Keratinocyte (primary cell): ENCODE measurements around the gene KCNV2. TPM values are rescaled to one million over a fixed set of nuclear protein-coding genes. Genes with fewer than 3 reads are reported as not detected.

ENCODE experiments used
- DNase-seq: peaks from one replicate; pipeline ENCODE4 v3.0.0-alpha.2; 2011; ENCODE audit warnings: low read depth, missing footprints, low spot score
- FAIRE-seq: peaks from 2 replicates; lab custom pipeline; 2011; peaks lifted over from hg19 to GRCh38; lab: Jason Lieb, UNC
- H2AFZ ChIP-seq: 2 replicates; pipeline ENCODE4 v1.6.0; 2012; ENCODE audit warnings: low read length, control low read depth, inconsistent platforms; ENCODE audit not compliant: control insufficient read depth
- H3K27ac ChIP-seq: 2 replicates; pipeline ENCODE4 v1.5.1; 2011; ENCODE audit warnings: low read length; ENCODE audit not compliant: control insufficient read depth, insufficient read depth
- H3K27me3 ChIP-seq: 3 replicates; pipeline ENCODE4 v1.6.0; 2011; ENCODE audit warnings: low read length; ENCODE audit not compliant: control insufficient read depth, insufficient read depth; ENCODE audit errors: extremely low read depth
- H3K36me3 ChIP-seq, 2 experiments: 2 replicates in 1 of 2; 3 replicates in 1 of 2; pipeline ENCODE4 v1.5.1; 2011; ENCODE audit warnings: low read length in 2 of 2, mild to moderate bottlenecking in 1 of 2; ENCODE audit not compliant: control insufficient read depth in 2 of 2, insufficient read depth in 2 of 2; ENCODE audit errors: extremely low read depth in 1 of 2
- H3K4me1 ChIP-seq: 3 replicates; pipeline ENCODE4 v1.5.1; 2011; ENCODE audit warnings: low read length; ENCODE audit not compliant: control insufficient read depth, insufficient read depth; ENCODE audit errors: extremely low read depth
- H3K4me2 ChIP-seq: 3 replicates; pipeline ENCODE4 v1.6.0; 2011; ENCODE audit warnings: low read depth, low read length; ENCODE audit not compliant: control insufficient read depth, insufficient read depth; ENCODE audit errors: extremely low read depth
- H3K4me3 ChIP-seq, 3 experiments: fragments of 200-600 bp in 1 of 3; sonication (generic) in 1 of 3; 2 replicates in 2 of 3; 3 replicates in 1 of 3; pipeline ENCODE4 v1.5.1; 2011 to 2016; ENCODE audit warnings: low read length in 3 of 3, mild to moderate bottlenecking in 3 of 3, control low read depth in 2 of 3, inconsistent platforms in 1 of 3, low read depth in 1 of 3, mixed read lengths in 1 of 3, mixed run types in 1 of 3, moderate library complexity in 1 of 3; ENCODE audit not compliant: control insufficient read depth in 2 of 3, insufficient read depth in 2 of 3; ENCODE audit errors: extremely low read depth in 1 of 3
- H3K79me2 ChIP-seq: 2 replicates; pipeline ENCODE4 v1.6.0; 2012; ENCODE audit warnings: low read length; ENCODE audit not compliant: control insufficient read depth, insufficient read depth
- H3K9ac ChIP-seq: 3 replicates; pipeline ENCODE4 v1.6.0; 2011; ENCODE audit warnings: low read length; ENCODE audit not compliant: control insufficient read depth, insufficient read depth; ENCODE audit errors: extremely low read depth
- H3K9me1 ChIP-seq: 3 replicates; pipeline ENCODE4 v1.6.0; 2011; ENCODE audit warnings: low read length; ENCODE audit not compliant: control insufficient read depth, insufficient read depth; ENCODE audit errors: extremely low read depth
- H3K9me3 ChIP-seq: 2 replicates; pipeline ENCODE4 v1.5.1; 2012; ENCODE audit warnings: low read depth, low read length; ENCODE audit not compliant: control insufficient read depth
- H4K20me1 ChIP-seq: 3 replicates; pipeline ENCODE4 v1.6.0; 2011; ENCODE audit warnings: low read length; ENCODE audit not compliant: control insufficient read depth, insufficient read depth; ENCODE audit errors: extremely low read depth
- EZH2 ChIP-seq: IDR thresholded peaks from one replicate; pipeline ENCODE4 v1.6.1; 2012; ENCODE audit warnings: inconsistent platforms, mild to moderate bottlenecking, low read length, moderate library complexity
- dilution Hi-C: fragments of 300-500 bp; cut with MboI; formaldehyde crosslinking; loops from one replicate; pipeline ENCODE4 v1.7.0; 2020; ENCODE audit warnings: low sequenced_read_pairs; ENCODE audit not compliant: extremely low pct_ligation_motif_present
- polyA plus RNA-seq, 5 experiments: library from polyadenylated mRNA; depleted of rRNA in 3 of 5; stranded (reverse) in 3 of 5; stranded (forward) in 1 of 5; unstranded in 1 of 5; fragments of >200 nt; gene quantifications; 1 replicate in 1 of 5; 2 replicates in 3 of 5; 3 replicates in 1 of 5; pipeline versions ENCODE4 v1.2.1 to v1.2.3, GENCODE V29; 2011 to 2012; ENCODE audit warnings: missing spikeins in 2 of 5, low read depth in 1 of 5, low replicate concordance in 1 of 5
- TF ChIP-seq, protein P1 (sequence below), 3 experiments: IDR thresholded peaks in 1 of 3; conservative IDR thresholded peaks in 1 of 3; optimal IDR thresholded peaks in 1 of 3; 2 replicates in 2 of 3; 3 replicates in 1 of 3; pipeline versions ENCODE3 to v1.5.1; 2011; ENCODE audit warnings: low read length in 3 of 3, mild to moderate bottlenecking in 3 of 3, moderate library complexity in 2 of 3, control low read depth in 1 of 3, inconsistent platforms in 1 of 3; ENCODE audit not compliant: insufficient read depth in 2 of 3; ENCODE audit errors: extremely low read depth in 1 of 3

The KCNV2 gene
- polyA plus RNA-seq, 1 donor (not counting 4 experiments of a cell fraction or from before 2014, with no cell fraction given), result not detected

DNA sequence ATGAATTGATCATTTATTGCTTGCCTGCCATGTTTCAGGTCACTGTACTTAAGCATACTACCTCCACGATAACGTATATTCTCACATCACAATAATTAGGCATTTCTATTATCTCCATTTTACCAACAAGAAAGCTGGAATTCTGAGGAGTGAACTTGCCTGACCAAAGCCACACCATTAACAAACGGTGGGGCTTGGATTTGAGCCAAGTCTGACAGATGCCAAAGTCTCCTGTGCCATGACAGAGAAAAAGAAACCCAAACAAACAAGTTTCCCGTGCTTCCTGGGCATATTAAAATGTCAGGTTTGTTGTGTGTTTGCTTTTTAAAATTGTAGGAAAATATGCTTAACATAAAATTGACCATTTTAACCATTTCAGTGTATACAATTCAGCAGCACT is 40.8 kb upstream of the KCNV2 start:
- H4K20me1 ChIP-seq, result no peaks in the 10 kb centered on the region
- H3K4me2 ChIP-seq, result no peak overlapping the region
- H3K36me3 ChIP-seq, result no peaks in the 10 kb centered on the region
- H3K4me1 ChIP-seq, result no peaks in the 10 kb centered on the region
- no peak for TF ChIP-seq EZH2
- TF ChIP-seq, protein P1, sequence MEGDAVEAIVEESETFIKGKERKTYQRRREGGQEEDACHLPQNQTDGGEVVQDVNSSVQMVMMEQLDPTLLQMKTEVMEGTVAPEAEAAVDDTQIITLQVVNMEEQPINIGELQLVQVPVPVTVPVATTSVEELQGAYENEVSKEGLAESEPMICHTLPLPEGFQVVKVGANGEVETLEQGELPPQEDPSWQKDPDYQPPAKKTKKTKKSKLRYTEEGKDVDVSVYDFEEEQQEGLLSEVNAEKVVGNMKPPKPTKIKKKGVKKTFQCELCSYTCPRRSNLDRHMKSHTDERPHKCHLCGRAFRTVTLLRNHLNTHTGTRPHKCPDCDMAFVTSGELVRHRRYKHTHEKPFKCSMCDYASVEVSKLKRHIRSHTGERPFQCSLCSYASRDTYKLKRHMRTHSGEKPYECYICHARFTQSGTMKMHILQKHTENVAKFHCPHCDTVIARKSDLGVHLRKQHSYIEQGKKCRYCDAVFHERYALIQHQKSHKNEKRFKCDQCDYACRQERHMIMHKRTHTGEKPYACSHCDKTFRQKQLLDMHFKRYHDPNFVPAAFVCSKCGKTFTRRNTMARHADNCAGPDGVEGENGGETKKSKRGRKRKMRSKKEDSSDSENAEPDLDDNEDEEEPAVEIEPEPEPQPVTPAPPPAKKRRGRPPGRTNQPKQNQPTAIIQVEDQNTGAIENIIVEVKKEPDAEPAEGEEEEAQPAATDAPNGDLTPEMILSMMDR (optimal IDR thresholded peaks at IDR 0.05 in 1 of 3, IDR thresholded peaks at IDR 0.05 in 1 of 3, conservative IDR thresholded peaks at IDR 0.05 in 1 of 3; ENCODE audit: extremely low read depth in 1 of 3, insufficient read depth in 2 of 3, low read length in 3 of 3), result no peak
- no peaks in the 10 kb centered on the region for H3K79me2 ChIP-seq
- dilution Hi-C loops, result no loop called here
- no peak overlapping the region for H3K27ac ChIP-seq
- no peak overlapping the region for H3K9ac ChIP-seq
- no peaks in the 10 kb centered on the region for H3K27me3 ChIP-seq
- H3K4me3 ChIP-seq, result no peak overlapping the region
- H3K9me1 ChIP-seq, result no peaks in the 10 kb centered on the region
- DNase-seq (no peak), FAIRE-seq (no peak)
- no peaks in the 10 kb centered on the region for H3K9me3 ChIP-seq
- no peak overlapping the region for H2AFZ ChIP-seq

DNA sequence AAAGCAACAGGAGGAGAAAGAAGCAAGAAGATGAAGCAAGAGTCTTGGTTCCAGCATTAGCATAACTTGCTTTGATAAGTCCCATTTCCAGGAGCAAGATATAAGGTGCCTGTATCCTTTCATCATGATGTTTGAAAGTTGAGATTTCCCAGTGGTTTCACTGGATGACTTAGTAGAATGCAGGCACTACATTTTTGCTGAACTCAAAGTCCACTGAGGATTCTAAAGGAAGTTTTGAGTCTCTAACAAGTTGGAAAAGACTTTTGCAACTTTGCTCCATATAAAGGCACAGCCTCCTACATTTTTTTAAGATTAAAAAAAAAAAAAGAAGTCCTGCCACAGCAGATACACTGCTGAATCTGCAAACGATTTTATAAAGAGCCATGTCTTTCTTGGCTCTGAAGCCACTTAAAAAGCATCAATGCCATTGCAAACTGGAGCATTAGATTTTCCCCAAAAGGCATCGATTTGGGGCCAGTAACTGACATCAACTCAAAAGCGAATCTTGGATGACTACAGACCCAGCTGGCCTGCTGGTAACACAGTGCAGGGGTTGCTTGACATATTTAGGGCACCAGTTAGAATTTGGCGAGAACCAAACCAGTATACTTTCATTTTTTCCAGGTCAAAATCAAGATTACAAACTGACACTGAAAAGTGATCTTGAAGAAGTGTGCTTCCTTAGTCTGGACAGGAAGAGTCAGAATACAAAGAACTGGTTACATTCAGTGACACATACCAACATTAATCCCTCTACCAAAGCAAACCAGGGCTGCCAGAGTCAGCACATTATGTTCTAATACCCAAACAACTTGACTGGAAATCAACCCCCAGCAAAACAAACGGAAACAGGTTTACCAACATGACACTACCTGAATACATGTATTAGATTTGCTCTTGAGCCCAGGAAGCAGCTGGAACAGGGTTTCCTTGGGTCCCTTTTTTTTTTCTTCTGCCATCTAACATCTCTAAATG is 39.1 kb upstream of the KCNV2 start:
- dilution Hi-C loops, result no loop called here
- H3K4me1 ChIP-seq, result no peaks in the 10 kb centered on the region
- H4K20me1 ChIP-seq, result no peaks in the 10 kb centered on the region
- no peak for DNase-seq
- no peaks in the 10 kb centered on the region for H3K36me3 ChIP-seq
- no peak overlapping the region for H3K27ac ChIP-seq
- H3K4me2 ChIP-seq, result no peak overlapping the region
- H3K9me1 ChIP-seq, result no peaks in the 10 kb centered on the region
- no peak overlapping the region for H2AFZ ChIP-seq
- H3K79me2 ChIP-seq, result no peaks in the 10 kb centered on the region
- H3K4me3 ChIP-seq, result no peak overlapping the region
- no peak overlapping the region for H3K9ac ChIP-seq
- no peak for TF ChIP-seq EZH2
- TF ChIP-seq, protein P1 (optimal IDR thresholded peaks at IDR 0.05 in 1 of 3, IDR thresholded peaks at IDR 0.05 in 1 of 3, conservative IDR thresholded peaks at IDR 0.05 in 1 of 3; ENCODE audit: extremely low read depth in 1 of 3, insufficient read depth in 2 of 3, low read length in 3 of 3), result no peak
- no peak for FAIRE-seq
- no peaks in the 10 kb centered on the region for H3K27me3 ChIP-seq
- no peaks in the 10 kb centered on the region for H3K9me3 ChIP-seq
